ENCODE data around the gene GLB1L.

Gene GLB1L

DNA sequence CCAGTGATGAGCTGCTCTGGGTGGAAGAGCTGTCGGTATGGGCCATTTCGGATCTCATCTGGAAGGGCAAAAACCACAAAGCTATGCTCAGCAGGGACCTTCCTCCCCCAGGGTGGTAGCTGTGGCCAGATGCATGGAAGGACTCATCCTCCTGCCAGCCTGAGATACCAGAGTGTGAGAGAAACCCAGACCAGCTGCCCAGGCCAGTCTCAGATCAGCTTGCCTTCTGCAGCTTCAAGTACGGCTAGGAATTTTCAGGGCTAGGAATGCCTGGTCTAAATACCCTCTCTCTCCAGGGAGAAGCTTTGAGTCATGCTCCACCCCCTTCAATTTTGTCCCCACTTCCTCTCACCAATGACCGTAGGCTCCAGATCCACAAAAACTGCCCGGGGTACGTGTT lies 6.4 kb upstream of the GLB1L start:
- TF ChIP-seq, protein P1, sequence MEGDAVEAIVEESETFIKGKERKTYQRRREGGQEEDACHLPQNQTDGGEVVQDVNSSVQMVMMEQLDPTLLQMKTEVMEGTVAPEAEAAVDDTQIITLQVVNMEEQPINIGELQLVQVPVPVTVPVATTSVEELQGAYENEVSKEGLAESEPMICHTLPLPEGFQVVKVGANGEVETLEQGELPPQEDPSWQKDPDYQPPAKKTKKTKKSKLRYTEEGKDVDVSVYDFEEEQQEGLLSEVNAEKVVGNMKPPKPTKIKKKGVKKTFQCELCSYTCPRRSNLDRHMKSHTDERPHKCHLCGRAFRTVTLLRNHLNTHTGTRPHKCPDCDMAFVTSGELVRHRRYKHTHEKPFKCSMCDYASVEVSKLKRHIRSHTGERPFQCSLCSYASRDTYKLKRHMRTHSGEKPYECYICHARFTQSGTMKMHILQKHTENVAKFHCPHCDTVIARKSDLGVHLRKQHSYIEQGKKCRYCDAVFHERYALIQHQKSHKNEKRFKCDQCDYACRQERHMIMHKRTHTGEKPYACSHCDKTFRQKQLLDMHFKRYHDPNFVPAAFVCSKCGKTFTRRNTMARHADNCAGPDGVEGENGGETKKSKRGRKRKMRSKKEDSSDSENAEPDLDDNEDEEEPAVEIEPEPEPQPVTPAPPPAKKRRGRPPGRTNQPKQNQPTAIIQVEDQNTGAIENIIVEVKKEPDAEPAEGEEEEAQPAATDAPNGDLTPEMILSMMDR (IDR thresholded peaks at IDR 0.05; ENCODE audit: extremely low read depth, missing control alignments): no peak
- no peak for DNase-seq (ENCODE audit: low spot score)

DNA sequence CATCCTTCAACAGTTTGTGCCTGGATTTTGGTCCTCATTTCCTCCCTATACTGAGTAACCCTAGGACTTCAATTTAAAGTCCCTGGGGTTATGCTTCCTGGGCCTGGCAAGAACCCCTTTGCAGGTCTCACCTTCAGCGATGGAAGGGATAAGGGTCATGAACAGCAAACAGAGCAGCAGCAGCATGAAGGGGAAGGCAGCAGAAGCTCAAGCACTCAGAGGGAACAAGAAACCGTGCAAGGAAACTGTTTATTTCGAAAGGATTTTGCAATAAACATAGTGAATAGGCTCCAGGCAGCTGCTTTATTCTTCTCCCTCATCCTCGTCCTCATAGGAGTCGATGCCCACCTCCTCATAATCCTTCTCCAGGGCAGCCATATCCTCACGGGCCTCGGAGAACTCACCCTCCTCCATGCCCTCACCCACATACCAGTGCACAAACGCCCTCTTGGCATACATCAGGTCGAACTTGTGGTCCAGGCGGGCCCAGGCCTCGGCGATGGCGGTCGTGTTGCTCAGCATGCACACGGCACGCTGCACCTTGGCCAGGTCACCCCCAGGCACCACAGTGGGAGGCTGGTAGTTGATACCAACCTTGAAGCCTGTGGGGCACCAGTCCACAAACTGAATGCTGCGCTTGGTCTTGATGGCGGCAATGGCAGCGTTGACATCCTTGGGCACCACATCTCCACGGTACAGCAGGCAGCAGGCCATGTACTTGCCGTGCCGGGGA lies 5.0 kb upstream of the GLB1L start:
- TF ChIP-seq, protein P1 (IDR thresholded peaks at IDR 0.05; ENCODE audit: extremely low read depth, missing control alignments): no peak
- no peak for DNase-seq (ENCODE audit: low spot score)

DNA sequence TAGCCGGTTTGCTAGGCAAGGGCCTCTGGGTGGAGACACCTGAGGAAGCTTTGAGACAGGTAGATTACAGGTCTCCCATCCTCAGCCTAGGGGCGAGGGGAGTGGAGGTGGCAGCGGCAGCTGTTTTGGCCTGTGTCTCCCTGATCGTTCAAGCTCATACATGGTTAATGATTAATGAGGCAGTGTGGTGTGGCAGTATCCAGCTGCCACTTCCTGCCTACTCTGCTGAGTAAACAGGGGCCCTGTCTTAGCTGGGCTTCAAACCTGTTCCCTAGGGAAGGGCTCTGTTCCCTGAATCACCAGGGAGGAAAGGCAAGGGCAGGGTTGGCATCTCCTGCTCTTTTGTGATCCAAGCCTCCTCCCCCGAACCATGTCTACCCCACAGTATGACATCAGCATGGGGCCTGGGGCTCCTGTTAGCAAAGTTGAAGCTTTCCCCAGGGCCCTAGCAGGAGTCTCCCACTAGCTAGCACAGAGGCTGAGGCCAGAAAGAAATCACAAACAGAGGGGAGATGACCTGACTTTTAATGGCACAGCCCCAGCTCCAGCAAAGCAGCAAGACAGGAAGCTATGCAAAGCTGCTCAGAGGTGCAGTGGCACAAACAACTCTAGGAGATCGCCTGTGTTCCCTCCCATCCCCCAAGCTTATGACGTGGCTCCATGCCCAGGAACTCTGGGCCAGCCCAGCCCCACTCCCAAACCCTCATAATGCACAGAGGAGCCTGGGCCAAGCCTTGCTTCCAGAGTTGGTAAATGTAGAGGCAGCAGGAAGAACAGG lies 4.1 kb upstream of the GLB1L start:
- peak; percentile 62 for DNase-seq (ENCODE audit: low spot score)
- TF ChIP-seq, protein P1 (IDR thresholded peaks at IDR 0.05; ENCODE audit: extremely low read depth, missing control alignments): no peak

DNA sequence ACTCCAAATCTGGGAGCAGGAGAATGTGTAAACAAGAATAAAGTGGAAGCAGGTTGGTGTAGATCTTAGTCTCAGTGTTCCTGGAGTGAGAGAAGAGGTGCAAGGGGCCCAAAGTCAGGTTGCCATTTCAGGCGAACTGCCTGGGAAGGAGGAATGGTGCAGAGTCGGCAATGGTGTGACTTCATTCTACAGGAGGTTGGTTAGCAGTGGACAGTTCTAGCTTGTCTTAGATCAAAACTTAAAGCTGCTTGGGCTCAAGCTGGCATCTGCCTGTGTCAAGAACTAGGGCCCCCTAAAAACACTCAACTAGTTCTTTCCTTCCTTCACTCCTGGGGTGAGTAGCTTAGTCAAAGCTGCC lies 3.6 kb upstream of the GLB1L start:
- DNase-seq (ENCODE audit: low spot score): no peak
- TF ChIP-seq, protein P1 (IDR thresholded peaks at IDR 0.05; ENCODE audit: extremely low read depth, missing control alignments): no peak

DNA sequence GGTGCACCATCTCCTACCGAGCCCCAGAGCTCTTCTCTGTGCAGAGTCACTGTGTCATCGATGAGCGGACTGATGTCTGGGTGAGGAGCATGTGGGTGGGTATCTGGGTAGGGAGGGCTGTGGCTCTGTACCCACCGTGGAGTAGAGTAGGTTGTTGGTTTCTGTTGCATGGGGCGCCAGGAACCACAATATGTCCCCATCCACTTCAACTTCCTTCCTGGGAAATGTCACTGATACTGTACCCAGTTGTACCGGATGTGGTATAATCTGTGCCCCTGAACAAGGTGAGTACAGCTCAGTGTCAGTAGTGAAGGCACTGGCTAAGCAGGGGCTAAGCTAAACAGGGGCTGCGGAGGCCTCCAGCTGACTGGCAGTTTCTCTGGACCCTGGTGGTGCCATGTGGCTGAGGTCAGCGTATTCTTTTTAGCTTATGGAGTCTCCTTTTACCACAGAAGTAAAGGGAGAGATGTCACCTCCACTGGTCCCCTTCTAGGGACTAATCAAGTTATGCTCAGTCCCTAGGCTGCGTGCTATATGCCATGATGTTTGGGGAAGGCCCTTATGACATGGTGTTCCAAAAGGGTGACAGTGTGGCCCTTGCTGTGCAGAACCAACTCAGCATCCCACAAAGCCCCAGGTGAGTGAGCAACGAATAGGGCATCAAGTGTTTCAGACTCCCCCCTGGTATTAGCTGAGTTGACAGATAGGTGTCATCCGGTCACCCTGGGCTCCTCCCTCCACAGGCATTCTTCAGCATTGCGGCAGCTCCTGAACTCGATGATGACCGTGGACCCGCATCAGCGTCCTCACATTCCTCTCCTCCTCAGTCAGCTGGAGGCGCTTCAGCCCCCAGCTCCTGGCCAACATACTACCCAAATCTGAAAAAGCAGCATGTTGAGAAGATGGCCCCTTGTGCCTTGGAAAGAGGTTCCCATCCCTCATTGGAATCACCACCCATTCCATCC lies 2.7 kb upstream of the GLB1L start:
- DNase-seq (ENCODE audit: low spot score): no peak
- TF ChIP-seq, protein P1 (IDR thresholded peaks at IDR 0.05; ENCODE audit: extremely low read depth, missing control alignments): no peak

DNA sequence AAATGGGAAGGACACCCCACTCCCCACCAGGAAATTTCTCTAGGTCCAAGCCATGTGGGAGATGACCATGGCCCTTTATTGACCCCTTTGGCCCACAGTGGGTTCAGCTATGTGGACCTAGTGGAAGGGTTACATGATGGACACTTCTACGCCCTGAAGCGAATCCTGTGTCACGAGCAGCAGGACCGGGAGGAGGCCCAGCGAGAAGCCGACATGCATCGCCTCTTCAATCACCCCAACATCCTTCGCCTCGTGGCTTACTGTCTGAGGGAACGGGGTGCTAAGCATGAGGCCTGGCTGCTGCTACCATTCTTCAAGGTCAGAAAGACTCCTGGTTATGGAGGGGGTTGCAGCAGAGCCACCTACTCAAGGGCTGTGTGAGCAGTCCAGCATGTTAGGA lies 1.3 kb upstream of the GLB1L start:
- TF ChIP-seq, protein P1 (IDR thresholded peaks at IDR 0.05; ENCODE audit: extremely low read depth, missing control alignments): no peak

More for the DNA sequence above, 1.3 kb upstream of the GLB1L start:
- DNase-seq (ENCODE audit: low spot score): no peak
